ENCODE data around the gene BHLHE23. TPM values are rescaled to one million over a fixed set of nuclear protein-coding genes. Genes with fewer than 3 reads are reported as not detected.

Gene BHLHE23
- polyA plus RNA-seq, 6 donors from 2014 or later, result not detected

- Mint-ChIP-seq H3K27ac (no peak overlapping the region), H3K4me3 (no peak overlapping the region), H3K9me3 (no peaks in the 10 kb centered on the region), H3K36me3 (no peaks in the 10 kb centered on the region), H3K4me1 (peaks cover 0 to 9% (median 7%) of the 10 kb centered on the region in 3 donors), H3K27me3 (peaks cover 20 to 62% (median 57%) of the 10 kb centered on the region in 3 donors)
- DNase-seq (no peak), ATAC-seq (ENCODE audit: low read depth in 2 of 2) (no peak)
These were observed 19.9 kb upstream of the BHLHE23 start for GRCh38 chr20:63026582-63027165.

- no peak for DNase-seq
- peaks cover 20 to 67% (median 64%) of the 10 kb centered on the region in 3 donors for H3K27me3 Mint-ChIP-seq
- peaks cover 0 to 6% of the 10 kb centered on the region in 2 donors for H3K36me3 Mint-ChIP-seq
- H3K4me1 Mint-ChIP-seq, result peaks cover 0 to 9% (median 7%) of the 10 kb centered on the region in 3 donors
- ATAC-seq (ENCODE audit: low read depth in 2 of 2), result no peak
- H3K9me3 Mint-ChIP-seq, result peaks cover 0 to 4% (median 2%) of the 10 kb centered on the region in 7 donors
- no peak overlapping the region for H3K27ac Mint-ChIP-seq
- H3K4me3 Mint-ChIP-seq, result peak overlapping the region in 1 of 8 donors; percentile 22
These were observed 19.0 kb upstream of the BHLHE23 start for GRCh38 chr20:63025534-63026331.

GRCh38 chr20:63024573-63025392 is 18.0 kb upstream of the BHLHE23 start:
- peaks cover 21 to 76% (median 74%) of the 10 kb centered on the region in 3 donors for H3K27me3 Mint-ChIP-seq
- no peak overlapping the region for H3K4me3 Mint-ChIP-seq
- peaks cover 3 to 6% (median 5%) of the 10 kb centered on the region in 7 donors for H3K9me3 Mint-ChIP-seq
- peaks cover 0 to 13% of the 10 kb centered on the region in 2 donors for H3K36me3 Mint-ChIP-seq
- no peak overlapping the region for H3K27ac Mint-ChIP-seq
- no peak for DNase-seq
- no peak for ATAC-seq (ENCODE audit: low read depth in 2 of 2)
- H3K4me1 Mint-ChIP-seq, result peaks cover 0 to 9% (median 7%) of the 10 kb centered on the region in 3 donors

GRCh38 chr20:63023936-63024571 is 17.3 kb upstream of the BHLHE23 start:
- Mint-ChIP-seq H3K36me3 (peaks cover 0 to 13% of the 10 kb centered on the region in 2 donors), H3K27ac (no peak overlapping the region), H3K4me1 (peaks cover 0 to 7% (median 3%) of the 10 kb centered on the region in 3 donors), H3K4me3 (no peak overlapping the region), H3K27me3 (peaks cover 26 to 82% (median 81%) of the 10 kb centered on the region in 3 donors), H3K9me3 (peaks cover 3 to 8% (median 5%) of the 10 kb centered on the region in 7 donors)
- ATAC-seq (ENCODE audit: low read depth in 2 of 2) (no peak), DNase-seq (no peak)

GRCh38 chr20:63023071-63023935 is 16.5 kb upstream of the BHLHE23 start:
- no peak for DNase-seq
- H3K4me3 Mint-ChIP-seq, result no peak overlapping the region
- ATAC-seq (ENCODE audit: low read depth in 2 of 2), result no peak
- peaks cover 0 to 19% of the 10 kb centered on the region in 2 donors for H3K36me3 Mint-ChIP-seq
- H3K9me3 Mint-ChIP-seq, result peaks cover 3 to 8% (median 5%) of the 10 kb centered on the region in 7 donors
- H3K4me1 Mint-ChIP-seq, result peaks cover 0 to 11% (median 3%) of the 10 kb centered on the region in 3 donors
- peaks cover 33 to 89% (median 86%) of the 10 kb centered on the region in 3 donors for H3K27me3 Mint-ChIP-seq
- H3K27ac Mint-ChIP-seq, result peak overlapping the region in 1 of 6 donors; percentile 81

- Mint-ChIP-seq H3K27me3 (peaks cover 31 to 85% (median 84%) of the 10 kb centered on the region in 3 donors), H3K4me1 (peaks cover 0 to 6% (median 0%) of the 10 kb centered on the region in 3 donors), H3K4me3 (no peak overlapping the region), H3K27ac (no peak overlapping the region), H3K36me3 (peaks cover 0 to 21% of the 10 kb centered on the region in 2 donors), H3K9me3 (peaks cover 3 to 8% (median 5%) of the 10 kb centered on the region in 7 donors)
- DNase-seq, result no peak
- no peak for ATAC-seq (ENCODE audit: low read depth in 2 of 2)
These were observed 15.7 kb upstream of the BHLHE23 start for GRCh38 chr20:63022501-63022900.

GRCh38 chr20:63021356-63022321 is 14.9 kb upstream of the BHLHE23 start:
- H3K27ac Mint-ChIP-seq, result no peak overlapping the region
- ATAC-seq (ENCODE audit: low read depth in 2 of 2) (no peak), DNase-seq (no peak)
- H3K4me1 Mint-ChIP-seq, result peaks cover 0 to 4% (median 0%) of the 10 kb centered on the region in 3 donors
- no peak overlapping the region for H3K4me3 Mint-ChIP-seq
- peaks cover 26 to 84% (median 82%) of the 10 kb centered on the region in 3 donors for H3K27me3 Mint-ChIP-seq
- peaks cover 0 to 21% of the 10 kb centered on the region in 2 donors for H3K36me3 Mint-ChIP-seq
- H3K9me3 Mint-ChIP-seq, result peaks cover 3 to 8% (median 5%) of the 10 kb centered on the region in 7 donors

- H3K27me3 Mint-ChIP-seq, result peaks cover 26 to 85% (median 82%) of the 10 kb centered on the region in 3 donors
- ATAC-seq (ENCODE audit: low read depth in 2 of 2), result no peak
- DNase-seq, result no peak
- H3K27ac Mint-ChIP-seq, result no peak overlapping the region
- peaks cover 0 to 21% of the 10 kb centered on the region in 2 donors for H3K36me3 Mint-ChIP-seq
- H3K4me3 Mint-ChIP-seq, result no peak overlapping the region
- peaks cover 0 to 4% (median 0%) of the 10 kb centered on the region in 3 donors for H3K4me1 Mint-ChIP-seq
- peaks cover 3 to 8% (median 5%) of the 10 kb centered on the region in 7 donors for H3K9me3 Mint-ChIP-seq
These were observed 13.9 kb upstream of the BHLHE23 start for GRCh38 chr20:63020681-63021080.

GRCh38 chr20:63017826-63018411 is 11.2 kb upstream of the BHLHE23 start:
- ATAC-seq (ENCODE audit: low read depth in 2 of 2) (no peak), DNase-seq (no peak)
- H3K27me3 Mint-ChIP-seq, result peaks cover 38 to 89% (median 88%) of the 10 kb centered on the region in 3 donors
- H3K4me3 Mint-ChIP-seq, result no peak overlapping the region
- no peak overlapping the region for H3K27ac Mint-ChIP-seq
- peaks cover 15 to 27% (median 20%) of the 10 kb centered on the region in 7 donors for H3K9me3 Mint-ChIP-seq
- peaks cover 4 to 5% (median 4%) of the 10 kb centered on the region in 3 donors for H3K4me1 Mint-ChIP-seq
- peaks cover 9 to 43% of the 10 kb centered on the region in 2 donors for H3K36me3 Mint-ChIP-seq

GRCh38 chr20:63017076-63017825 is 10.5 kb upstream of the BHLHE23 start:
- DNase-seq (no peak), ATAC-seq (ENCODE audit: low read depth in 2 of 2) (no peak)
- Mint-ChIP-seq H3K36me3 (peaks cover 9 to 45% of the 10 kb centered on the region in 2 donors), H3K9me3 (peaks cover 15 to 31% (median 27%) of the 10 kb centered on the region in 7 donors), H3K27ac (no peak overlapping the region), H3K4me1 (peaks cover 4 to 5% (median 4%) of the 10 kb centered on the region in 3 donors), H3K27me3 (peaks cover 39 to 93% (median 89%) of the 10 kb centered on the region in 3 donors), H3K4me3 (no peak overlapping the region)
